Type B pancreatic cell (in vitro differentiated cells): Measurements from ENCODE around the gene KIF4B. TPM values are rescaled to one million over a fixed set of nuclear protein-coding genes. Genes with fewer than 3 reads are reported as not detected.

ENCODE experiments used
- DNase-seq: peaks from one replicate; pipeline ENCODE4 v3.0.0; 2021; ENCODE audit warnings: mixed read lengths; ENCODE audit not compliant: unreplicated experiment; ENCODE audit errors: extremely low spot score
- H3K27ac Mint-ChIP-seq: 2 replicates; pipeline ENCODE4 v1.8.0; 2021; ENCODE audit warnings: mild to moderate bottlenecking, mixed read lengths
- H3K27me3 Mint-ChIP-seq: 2 replicates; pipeline ENCODE4 v1.8.0; 2021; ENCODE audit warnings: mixed read lengths
- H3K36me3 Mint-ChIP-seq: 2 replicates; pipeline ENCODE4 v1.8.0; 2021; ENCODE audit warnings: mixed read lengths
- H3K4me1 Mint-ChIP-seq: one replicate; pipeline ENCODE4 v1.8.0; 2021; ENCODE audit warnings: mixed read lengths; ENCODE audit not compliant: unreplicated experiment
- H3K4me3 Mint-ChIP-seq: 2 replicates; pipeline ENCODE4 v1.8.0; 2021; ENCODE audit warnings: mild to moderate bottlenecking, mixed read lengths
- H3K9me3 Mint-ChIP-seq: 2 replicates; pipeline ENCODE4 v1.8.0; 2021; ENCODE audit warnings: mixed read lengths
- total RNA-seq: library from RNA; stranded (reverse); gene quantifications from 2 replicates; pipeline ENCODE4 v1.2.1, GENCODE V29; 2021; ENCODE audit warnings: low replicate concordance
- TF ChIP-seq, protein P1 (sequence below): fragments of 200-600 bp; sonication (generic); conservative IDR thresholded peaks from 2 replicates; pipeline ENCODE4 v1.5.0; 2021; ENCODE audit warnings: antibody characterized with exemption, mild to moderate bottlenecking

Gene KIF4B
- total RNA-seq, 1 donor from 2014 or later: 0.17 TPM

DNA sequence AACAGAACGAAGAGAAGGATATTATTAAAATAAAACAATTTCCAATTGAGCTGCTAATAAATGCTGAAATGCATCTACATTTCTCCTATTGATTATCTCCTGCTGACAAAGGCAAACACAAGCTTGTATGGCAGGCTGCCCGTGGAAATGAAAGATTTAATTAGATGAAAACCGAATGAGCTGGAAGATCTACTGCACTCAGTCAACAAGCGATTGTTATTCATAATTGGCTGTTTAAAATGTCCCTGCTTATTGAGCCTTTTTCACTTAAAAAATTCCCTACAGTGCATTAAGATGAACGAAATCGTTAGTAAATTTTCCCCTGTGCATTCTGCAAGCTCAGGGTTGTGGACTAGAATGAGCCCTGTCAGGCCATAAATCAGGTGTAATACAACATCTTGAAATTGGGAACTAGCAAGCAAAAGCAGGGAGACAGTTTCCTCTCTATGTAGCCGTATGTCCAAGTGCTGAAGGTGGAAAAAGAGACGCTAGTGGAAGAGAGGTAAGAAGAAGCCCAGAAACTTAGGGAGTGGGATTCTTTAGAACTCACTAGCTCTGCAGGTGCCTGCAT, 28.5 kb upstream of the KIF4B start:
- no peaks in the 10 kb centered on the region for H3K36me3 Mint-ChIP-seq
- DNase-seq: no peak
- no peak overlapping the region for H3K4me3 Mint-ChIP-seq
- TF ChIP-seq, protein P1, sequence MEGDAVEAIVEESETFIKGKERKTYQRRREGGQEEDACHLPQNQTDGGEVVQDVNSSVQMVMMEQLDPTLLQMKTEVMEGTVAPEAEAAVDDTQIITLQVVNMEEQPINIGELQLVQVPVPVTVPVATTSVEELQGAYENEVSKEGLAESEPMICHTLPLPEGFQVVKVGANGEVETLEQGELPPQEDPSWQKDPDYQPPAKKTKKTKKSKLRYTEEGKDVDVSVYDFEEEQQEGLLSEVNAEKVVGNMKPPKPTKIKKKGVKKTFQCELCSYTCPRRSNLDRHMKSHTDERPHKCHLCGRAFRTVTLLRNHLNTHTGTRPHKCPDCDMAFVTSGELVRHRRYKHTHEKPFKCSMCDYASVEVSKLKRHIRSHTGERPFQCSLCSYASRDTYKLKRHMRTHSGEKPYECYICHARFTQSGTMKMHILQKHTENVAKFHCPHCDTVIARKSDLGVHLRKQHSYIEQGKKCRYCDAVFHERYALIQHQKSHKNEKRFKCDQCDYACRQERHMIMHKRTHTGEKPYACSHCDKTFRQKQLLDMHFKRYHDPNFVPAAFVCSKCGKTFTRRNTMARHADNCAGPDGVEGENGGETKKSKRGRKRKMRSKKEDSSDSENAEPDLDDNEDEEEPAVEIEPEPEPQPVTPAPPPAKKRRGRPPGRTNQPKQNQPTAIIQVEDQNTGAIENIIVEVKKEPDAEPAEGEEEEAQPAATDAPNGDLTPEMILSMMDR: no peak
- H3K9me3 Mint-ChIP-seq: no peaks in the 10 kb centered on the region
- H3K27me3 Mint-ChIP-seq: peaks cover 2% of the 10 kb centered on the region
- H3K27ac Mint-ChIP-seq: no peak overlapping the region
- H3K4me1 Mint-ChIP-seq: no peaks in the 10 kb centered on the region

DNA sequence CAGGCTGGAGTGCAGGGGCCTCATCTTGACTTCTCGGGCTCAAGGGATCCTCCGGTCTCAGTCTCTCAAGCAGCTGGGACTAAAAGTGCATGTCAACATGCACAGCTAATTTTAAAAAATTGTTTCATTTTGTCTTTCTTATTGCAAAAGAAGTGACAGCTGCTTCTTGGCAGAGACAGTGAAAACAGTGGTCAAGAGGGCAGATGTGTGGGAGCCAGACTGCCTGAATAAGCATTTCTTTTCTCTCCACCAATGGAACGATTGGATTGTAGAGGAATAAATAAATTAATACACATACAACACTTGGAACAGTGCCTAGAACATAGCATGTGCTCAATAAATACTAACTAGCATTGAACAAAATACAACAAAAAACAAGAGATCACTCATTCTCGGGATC, 27.4 kb upstream of the KIF4B start:
- H3K4me3 Mint-ChIP-seq: no peak overlapping the region
- H3K9me3 Mint-ChIP-seq: no peaks in the 10 kb centered on the region
- peaks cover 2% of the 10 kb centered on the region for H3K27me3 Mint-ChIP-seq
- TF ChIP-seq, protein P1: no peak
- no peak overlapping the region for H3K27ac Mint-ChIP-seq
- no peaks in the 10 kb centered on the region for H3K4me1 Mint-ChIP-seq
- no peak for DNase-seq
- H3K36me3 Mint-ChIP-seq: no peaks in the 10 kb centered on the region

DNA sequence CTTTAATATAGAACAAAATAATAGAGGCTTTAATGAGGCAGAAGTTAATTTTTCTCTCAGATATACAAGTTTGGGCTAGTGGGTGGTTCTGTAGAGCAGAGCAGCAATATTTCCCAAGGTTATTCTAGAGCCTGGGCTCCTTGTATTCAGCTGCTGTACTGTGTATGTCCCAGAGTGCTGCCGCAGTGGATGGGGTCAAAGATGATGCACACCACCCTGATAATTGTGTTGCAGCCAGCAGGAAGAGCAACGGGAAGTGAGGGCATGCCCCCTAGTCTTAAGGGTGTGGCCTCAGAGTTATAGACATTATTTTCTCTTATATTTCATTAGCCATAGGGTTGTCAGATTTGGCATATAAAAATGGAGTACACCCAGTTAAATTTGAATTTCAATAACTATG, 23.9 kb upstream of the KIF4B start:
- TF ChIP-seq, protein P1: no peak
- no peak for DNase-seq
- H3K4me1 Mint-ChIP-seq: no peaks in the 10 kb centered on the region
- H3K27me3 Mint-ChIP-seq: peaks cover 2% of the 10 kb centered on the region
- H3K27ac Mint-ChIP-seq: no peak overlapping the region
- H3K4me3 Mint-ChIP-seq: no peak overlapping the region
- no peaks in the 10 kb centered on the region for H3K9me3 Mint-ChIP-seq
- H3K36me3 Mint-ChIP-seq: no peaks in the 10 kb centered on the region

DNA sequence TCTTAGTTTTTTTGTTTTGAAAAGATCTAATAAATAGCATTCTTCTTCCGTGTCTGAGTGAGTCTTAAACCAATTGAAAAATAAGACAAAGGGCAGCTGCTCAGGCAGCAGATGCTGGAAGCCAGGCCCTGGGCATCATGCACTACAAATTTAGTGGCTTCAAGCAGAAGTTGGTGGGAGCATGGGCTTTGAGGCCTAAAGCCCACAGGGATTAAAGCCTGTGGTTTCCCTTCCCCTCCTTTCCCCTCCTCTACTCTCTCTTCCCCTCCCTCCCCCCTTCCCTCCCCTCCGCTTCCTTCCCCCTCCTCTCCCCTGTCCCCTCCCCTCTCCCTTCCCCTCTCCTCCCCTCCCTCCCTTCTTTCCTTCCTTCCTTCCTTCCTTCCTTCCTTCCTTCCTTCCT, 20.1 kb upstream of the KIF4B start:
- Mint-ChIP-seq H3K36me3 (no peaks in the 10 kb centered on the region), H3K9me3 (no peaks in the 10 kb centered on the region), H3K4me1 (no peaks in the 10 kb centered on the region), H3K27ac (no peak overlapping the region), H3K4me3 (no peak overlapping the region), H3K27me3 (no peaks in the 10 kb centered on the region)
- no peak for DNase-seq
- TF ChIP-seq, protein P1: no peak

DNA sequence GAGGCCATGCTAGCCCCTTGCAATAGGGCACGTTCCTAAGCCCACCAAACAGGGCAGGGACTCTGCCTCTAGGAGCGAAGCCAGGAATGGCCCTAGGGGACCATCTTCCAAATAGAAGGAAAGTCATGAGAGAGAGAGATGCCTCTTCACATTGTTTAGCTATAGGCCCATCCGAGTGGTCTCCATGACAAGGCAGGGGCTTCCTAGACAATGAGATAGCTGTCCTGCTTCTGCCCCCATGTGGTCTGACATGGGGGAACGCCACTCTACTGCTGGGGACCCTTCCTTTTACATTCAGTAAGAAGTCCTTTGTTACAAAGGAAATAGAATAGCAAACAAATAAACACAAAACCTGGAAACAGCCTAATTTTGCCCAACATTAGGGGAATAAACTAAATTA, 17.9 kb upstream of the KIF4B start:
- Mint-ChIP-seq H3K27ac (no peak overlapping the region), H3K36me3 (no peaks in the 10 kb centered on the region), H3K4me3 (no peak overlapping the region), H3K9me3 (no peaks in the 10 kb centered on the region), H3K27me3 (no peaks in the 10 kb centered on the region), H3K4me1 (no peaks in the 10 kb centered on the region)
- DNase-seq: no peak
- TF ChIP-seq, protein P1: peak; percentile 60

DNA sequence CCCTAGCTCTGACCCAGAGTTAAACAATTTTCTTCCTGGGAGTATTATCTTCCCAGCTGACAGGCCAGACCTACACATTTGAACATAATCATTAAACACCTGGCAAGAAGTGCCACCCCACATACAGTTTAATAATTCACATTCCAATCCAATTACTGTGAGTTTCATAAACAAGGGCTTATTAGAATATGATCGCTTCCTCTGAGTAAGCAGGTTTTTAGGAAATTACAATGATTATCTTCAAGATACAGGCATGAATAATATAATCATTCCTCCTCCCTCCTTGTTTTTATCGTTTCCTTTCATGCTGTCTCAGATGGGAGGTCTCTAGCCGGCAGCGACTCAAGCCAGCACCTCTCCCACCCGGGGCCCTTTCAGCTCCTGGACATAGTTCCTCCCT, 15.8 kb upstream of the KIF4B start:
- H3K9me3 Mint-ChIP-seq: no peaks in the 10 kb centered on the region
- TF ChIP-seq, protein P1: no peak
- H3K4me1 Mint-ChIP-seq: no peaks in the 10 kb centered on the region
- no peaks in the 10 kb centered on the region for H3K27me3 Mint-ChIP-seq
- no peak for DNase-seq
- H3K27ac Mint-ChIP-seq: no peak overlapping the region
- no peaks in the 10 kb centered on the region for H3K36me3 Mint-ChIP-seq
- no peak overlapping the region for H3K4me3 Mint-ChIP-seq
